GM18951 (cell line): ENCODE measurements around the gene ACAD10.
"Not testable (repeated sequence)": the region's sequence is repeated elsewhere in the genome, so short reads cannot be mapped to it uniquely, and the experiment has no call there.

Experiments
- POLR2A ChIP-seq: IDR thresholded peaks from 4 replicates; pipeline ENCODE4 v1.6.1; 2011; ENCODE audit warnings: mild to moderate bottlenecking; ENCODE audit not compliant: insufficient read length, insufficient read depth; ENCODE audit errors: extremely low read depth
- in situ Hi-C: fragments of 300-500 bp; cut with MboI; formaldehyde crosslinking; loops from one replicate; pipeline ENCODE4 v1.12.0; 2022; ENCODE audit warnings: low sequenced_read_pairs, mixed read lengths, inconsistent platforms; ENCODE audit not compliant: unreplicated experiment

Gene ACAD10

GRCh38 chr12:111664961-111665865 is 20.6 kb upstream of the ACAD10 start:
- TF ChIP-seq POLR2A, result no peak
- in situ Hi-C loops, result loop anchor here (25.0 kb wide), 1 partner anchor 328 kb away; no protein-coding TSS in a partner anchor

GRCh38 chr12:111672822-111673381 is 13.0 kb upstream of the ACAD10 start:
- no peak for TF ChIP-seq POLR2A
- in situ Hi-C loops, result loop anchor here (25.0 kb wide), 1 partner anchor 336 kb away; no protein-coding TSS in a partner anchor

GRCh38 chr12:111673503-111673902 is 12.3 kb upstream of the ACAD10 start:
- in situ Hi-C loops, result loop anchor here (25.0 kb wide), 1 partner anchor 336 kb away; no protein-coding TSS in a partner anchor
- TF ChIP-seq POLR2A, result no peak

GRCh38 chr12:111677186-111677585 is 8.7 kb upstream of the ACAD10 start:
- no peak for TF ChIP-seq POLR2A
- in situ Hi-C loops, result no loop called here

GRCh38 chr12:111684485-111685198 is 1.2 kb upstream of the ACAD10 start:
- in situ Hi-C loops, result not testable (repeated sequence)

- in situ Hi-C loops, result no loop called here
These were observed 487 bp upstream of the ACAD10 start for GRCh38 chr12:111685322-111685810.

GRCh38 chr12:111686574-111687105 is 787 bp downstream of the ACAD10 start:
- in situ Hi-C loops, result no loop called here
- no peak for TF ChIP-seq POLR2A

More at GRCh38 chr12:111685322-111685810, 487 bp upstream of the ACAD10 start:
- no peak for TF ChIP-seq POLR2A

GRCh38 chr12:111687255-111687654 is 1.4 kb downstream of the ACAD10 start:
- in situ Hi-C loops, result no loop called here
- TF ChIP-seq POLR2A, result no peak

GRCh38 chr12:111687952-111688351 is 2.1 kb downstream of the ACAD10 start:
- in situ Hi-C loops, result no loop called here
- TF ChIP-seq POLR2A, result no peak

GRCh38 chr12:111691262-111691661 is 5.4 kb downstream of the ACAD10 start:
- TF ChIP-seq POLR2A, result no peak
- in situ Hi-C loops, result no loop called here

GRCh38 chr12:111692575-111693210 is 6.8 kb downstream of the ACAD10 start:
- in situ Hi-C loops, result no loop called here
- no peak for TF ChIP-seq POLR2A

GRCh38 chr12:111693818-111694217 is 8.0 kb downstream of the ACAD10 start:
- TF ChIP-seq POLR2A, result no peak

More at GRCh38 chr12:111693818-111694217, 8.0 kb downstream of the ACAD10 start:
- in situ Hi-C loops, result no loop called here
